Left forelimb (tissue), 1 donor: ENCODE data around the gene STARD6.
"Not testable (repeated sequence)": the region's sequence is repeated elsewhere in the genome, so short reads cannot be mapped to it uniquely, and the experiment has no call there.

ENCODE experiments used
- DNase-seq: peaks from one replicate; pipeline ENCODE4 v3.0.0-alpha.2; 2018; ENCODE audit warnings: low spot score

Gene STARD6

GRCh38 chr18:54335638-54336173, 22.0 kb downstream of the STARD6 start:
- no peak for DNase-seq

- DNase-seq: no peak
Observed at GRCh38 chr18:54330768-54331548, 26.7 kb downstream of the STARD6 start.

- DNase-seq: no peak
Observed at GRCh38 chr18:54329787-54330186, 27.9 kb downstream of the STARD6 start.

GRCh38 chr18:54327818-54328217, 29.8 kb downstream of the STARD6 start:
- no peak for DNase-seq

DNA sequence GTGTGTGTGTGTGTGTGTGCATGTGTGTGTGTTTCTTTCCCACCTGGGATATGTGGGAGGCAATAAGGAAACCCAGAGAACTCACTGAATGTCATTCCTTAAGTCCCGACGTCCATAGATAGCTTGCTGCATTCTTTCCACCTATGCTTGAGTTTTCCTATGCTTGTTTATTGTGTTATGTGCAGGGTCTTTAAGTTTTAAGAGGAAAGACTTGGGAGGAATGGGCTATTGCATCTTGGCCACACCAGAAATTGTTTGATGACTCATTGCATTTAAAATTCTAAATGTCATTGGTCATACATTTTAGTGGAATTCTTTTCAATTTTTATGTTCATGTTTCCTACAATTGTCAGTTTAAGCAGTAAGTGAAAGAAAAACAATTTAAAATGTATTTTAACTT, 33.7 kb downstream of the STARD6 start:
- no peak for DNase-seq

DNA sequence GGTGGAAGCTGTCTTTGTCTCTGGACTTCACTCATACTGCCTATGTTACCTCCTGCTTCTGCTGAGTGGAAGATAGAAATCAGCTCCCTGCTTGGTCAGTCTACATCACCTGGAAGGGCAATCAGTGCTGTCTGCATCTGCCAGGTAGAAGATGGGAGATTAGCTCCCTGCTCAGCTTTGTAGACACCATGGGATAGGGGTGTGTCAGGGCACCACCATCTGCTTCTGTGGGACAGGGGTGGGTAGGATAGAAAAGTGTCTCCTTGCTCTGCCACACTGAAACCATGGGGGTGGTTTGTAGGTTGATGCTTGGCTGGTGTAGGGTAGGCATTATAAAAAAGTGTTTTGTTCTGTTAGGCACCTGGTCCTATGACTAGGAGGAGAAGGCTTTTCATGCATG, 34.1 kb downstream of the STARD6 start:
- no peak for DNase-seq

- DNase-seq: no peak
Observed at GRCh38 chr18:54316071-54316820, 41.4 kb downstream of the STARD6 start.

- DNase-seq: not testable (repeated sequence)
Observed at GRCh38 chr18:54309564-54309963, 48.1 kb downstream of the STARD6 start.

DNA sequence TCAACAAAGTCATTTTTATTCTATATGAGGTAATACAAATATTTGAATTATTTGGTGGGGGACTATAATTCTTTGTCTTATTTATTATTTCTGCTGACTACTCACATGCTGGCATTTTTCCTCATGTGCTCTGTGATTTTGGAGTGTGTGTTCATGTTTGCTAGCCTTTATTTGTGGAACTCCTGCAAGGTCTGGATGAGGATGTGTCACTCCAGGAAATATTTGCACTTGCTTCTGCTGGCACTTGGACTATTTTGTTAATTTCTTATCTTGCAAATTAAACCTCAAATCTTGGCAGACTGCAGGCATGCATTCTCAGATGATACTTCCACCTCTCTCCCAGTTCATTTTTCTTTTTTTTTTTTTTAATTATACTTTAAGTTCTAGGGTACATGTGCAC, 54.2 kb downstream of the STARD6 start:
- DNase-seq: no peak

- not testable (repeated sequence) for DNase-seq
Observed at GRCh38 chr18:54298991-54299390, 58.7 kb downstream of the STARD6 start.

DNA sequence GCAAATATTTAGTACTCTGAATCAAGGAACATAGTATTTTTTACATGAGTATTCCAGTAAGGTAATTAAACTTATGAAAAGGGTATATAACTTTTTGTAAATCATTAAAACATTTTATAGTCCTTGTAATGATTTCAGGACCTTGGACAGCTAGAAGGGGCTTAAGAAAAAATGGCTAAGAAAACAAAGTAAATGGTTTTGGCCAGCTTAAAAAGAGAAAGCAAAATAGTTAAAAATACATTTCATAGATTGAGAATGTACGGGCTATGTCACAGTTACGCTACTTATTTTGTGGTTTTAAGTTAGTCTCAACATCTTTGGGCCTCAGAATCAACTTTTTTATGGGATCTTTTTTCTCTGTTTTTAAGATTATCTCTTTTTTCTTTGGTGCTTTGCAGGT, 61.6 kb downstream of the STARD6 start:
- no peak for DNase-seq

DNA sequence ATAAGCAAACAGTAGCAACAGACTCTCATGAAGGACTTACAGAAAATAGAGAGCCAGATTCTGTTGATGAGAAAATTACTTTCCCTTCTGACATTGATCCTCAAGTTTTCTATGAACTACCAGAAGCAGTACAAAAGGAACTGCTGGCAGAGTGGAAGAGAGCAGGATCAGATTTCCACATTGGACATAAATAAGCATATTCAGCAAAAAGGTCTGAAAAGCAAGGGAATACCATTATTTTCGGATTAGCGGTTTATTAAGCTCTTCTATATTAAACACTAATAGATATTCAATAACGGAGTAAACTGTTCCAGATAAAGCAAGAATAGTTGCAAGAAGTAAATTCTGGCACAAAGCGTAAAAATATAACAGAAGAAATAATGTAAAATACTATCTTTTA, 63.4 kb downstream of the STARD6 start:
- no peak for DNase-seq

DNA sequence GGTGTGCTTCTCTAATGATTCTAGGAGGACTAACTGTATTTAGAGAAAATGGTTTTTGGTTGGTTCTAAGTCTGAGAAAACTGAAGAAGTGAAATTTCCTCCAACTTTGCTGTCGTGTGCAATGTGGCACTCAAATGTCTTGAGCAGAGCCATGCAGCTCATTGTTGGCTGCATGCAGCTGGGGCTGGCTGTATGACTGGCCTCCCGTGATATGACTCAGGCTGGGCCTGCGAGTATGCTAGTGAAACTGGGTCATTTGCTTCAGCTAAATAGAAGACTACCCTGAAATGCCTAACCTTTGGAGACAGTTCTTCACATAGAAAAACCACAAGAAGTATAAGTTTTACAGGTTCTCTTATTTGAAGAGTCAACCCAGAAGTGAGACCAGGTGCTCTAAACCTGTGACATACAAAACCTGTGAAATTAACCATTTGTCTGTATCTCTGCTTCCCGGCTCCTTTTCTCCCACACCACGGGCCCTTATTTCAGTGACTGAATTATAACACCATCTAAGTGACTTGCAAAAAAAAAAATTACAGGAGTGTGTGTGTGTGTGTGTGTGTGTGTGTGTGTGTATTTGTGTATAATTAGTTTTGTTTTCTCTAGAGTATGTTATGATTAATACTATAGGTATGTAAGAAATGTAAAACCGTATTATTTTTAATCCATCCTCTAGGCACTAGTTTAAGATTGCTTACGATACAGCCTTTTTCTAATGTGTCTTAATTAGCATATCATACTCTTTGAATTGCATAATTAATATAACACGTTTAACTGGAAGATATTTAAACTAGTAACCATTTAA, 72.5 kb downstream of the STARD6 start:
- no peak for DNase-seq

DNA sequence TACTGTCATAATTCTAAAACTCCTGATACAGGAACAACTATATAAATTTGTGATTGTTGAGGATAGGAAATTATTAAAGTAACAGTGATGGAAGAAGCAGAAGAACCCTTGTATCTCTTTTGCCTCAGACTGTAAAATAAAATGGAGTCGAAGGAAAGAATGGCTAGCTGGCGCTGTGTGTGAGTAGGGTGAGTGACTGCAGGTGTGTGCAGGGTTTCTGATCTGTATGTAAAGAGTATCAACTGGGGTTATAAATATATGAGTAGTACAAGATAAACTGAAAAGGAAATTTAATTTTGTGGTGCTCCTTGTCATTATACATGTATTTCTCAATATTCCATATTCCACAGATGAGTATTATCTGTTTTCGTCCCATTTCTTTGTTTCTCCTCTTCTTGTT, 73.1 kb downstream of the STARD6 start:
- no peak for DNase-seq

DNA sequence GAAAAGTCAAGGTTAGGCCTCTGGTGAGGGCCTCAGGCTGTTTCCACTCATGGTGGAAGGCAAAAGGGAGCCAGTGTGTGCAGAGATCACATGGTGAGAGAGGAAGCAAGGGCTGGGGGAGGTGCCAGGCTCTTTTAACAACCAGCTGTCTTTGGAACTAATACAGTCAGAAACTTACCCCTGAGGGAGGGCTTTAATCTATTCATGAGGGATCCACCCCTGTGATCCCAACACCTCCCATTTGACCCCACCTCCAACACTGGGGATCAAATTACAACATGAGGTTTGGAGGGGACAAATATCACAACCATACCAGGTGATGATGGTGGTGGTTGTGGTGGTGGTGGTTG, 77.5 kb downstream of the STARD6 start:
- DNase-seq: no peak

DNA sequence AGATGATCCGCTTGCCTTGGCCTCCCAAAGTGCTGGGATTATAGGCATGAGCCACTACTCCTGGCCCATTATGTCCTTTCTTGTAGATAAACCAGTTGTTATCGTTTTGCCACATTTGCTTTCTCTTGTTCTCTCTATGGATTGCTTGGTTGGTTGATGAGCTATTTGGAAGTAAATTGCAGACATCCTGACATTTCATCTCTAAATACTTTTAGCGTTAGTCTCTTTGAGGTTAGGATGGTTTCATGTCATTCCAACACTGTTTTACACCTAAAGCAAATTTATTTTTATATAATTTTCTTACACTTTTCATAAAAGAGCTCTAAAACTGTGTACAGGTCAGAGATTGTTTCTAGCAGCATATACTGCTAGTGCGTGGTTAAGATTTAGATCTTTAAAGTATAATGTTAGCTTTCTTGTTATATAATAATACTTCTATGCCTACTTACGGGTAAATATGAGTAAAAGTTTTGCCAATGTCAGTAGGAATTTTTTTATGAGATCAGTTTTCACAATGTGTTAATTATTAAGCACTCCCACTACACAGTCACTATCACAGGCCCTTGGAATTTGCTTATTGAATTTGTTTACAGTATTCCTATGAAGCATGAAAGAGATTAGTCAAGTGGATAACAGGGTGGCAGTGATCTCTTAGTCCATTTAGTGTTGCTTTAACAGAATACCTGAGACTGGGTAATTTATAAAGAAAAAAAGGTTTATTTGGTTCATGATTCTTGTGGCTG, 78.0 kb downstream of the STARD6 start:
- DNase-seq: no peak

DNA sequence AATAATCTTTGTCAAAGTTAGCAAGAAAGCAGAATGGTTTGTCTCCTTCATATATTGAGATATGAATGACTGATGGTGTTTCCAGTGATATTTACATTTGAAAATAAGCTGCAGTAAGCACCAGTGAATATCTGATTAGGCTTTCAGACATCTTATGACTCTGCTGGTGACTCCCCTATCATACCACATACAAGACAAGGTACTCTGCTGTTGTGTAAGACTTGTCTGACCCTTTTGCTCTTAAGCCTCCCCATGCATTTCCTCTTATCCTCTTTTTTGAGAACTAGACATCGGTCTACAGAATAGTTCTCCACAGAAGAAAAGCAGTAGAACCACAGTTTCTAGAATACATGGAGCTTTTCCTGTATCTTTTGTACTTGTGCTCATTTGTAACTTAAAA, 79.0 kb downstream of the STARD6 start:
- no peak for DNase-seq

DNA sequence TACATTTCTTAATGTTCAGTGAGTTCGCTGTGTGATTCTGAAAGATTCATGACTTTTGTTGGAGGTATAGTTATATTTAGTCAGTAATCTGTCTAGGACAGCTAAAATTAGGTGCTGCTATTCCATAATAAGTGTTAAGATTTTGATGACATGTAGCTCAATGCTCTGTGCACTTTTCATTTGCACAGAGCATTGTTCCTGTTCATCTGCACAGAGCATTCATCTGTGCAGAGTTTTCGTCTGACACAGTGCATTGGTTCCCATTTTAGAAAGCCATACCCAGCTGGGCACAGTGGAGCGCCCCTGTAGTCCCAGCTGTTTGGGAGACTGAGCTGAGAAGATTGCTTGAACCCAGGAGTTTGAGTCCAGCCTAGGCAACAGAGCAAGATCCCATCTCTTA, 79.8 kb downstream of the STARD6 start:
- no peak for DNase-seq
